Fibroblast of the aortic adventitia (primary cell): ENCODE results near the gene TMEM184B. TPM values are rescaled to one million over a fixed set of nuclear protein-coding genes. Genes with fewer than 3 reads are reported as not detected.

Source experiments
- DNase-seq: peaks from one replicate; pipeline ENCODE4 v3.0.0-alpha.2; 2010; ENCODE audit warnings: low read depth
- H3K4me3 ChIP-seq: 2 replicates; pipeline ENCODE4 v1.5.1; 2011; ENCODE audit warnings: low read depth, mild to moderate bottlenecking, control low read depth, low read length, moderate library complexity
- CTCF ChIP-seq: IDR thresholded peaks from 2 replicates; pipeline ENCODE4 v1.5.1; 2011; ENCODE audit warnings: mild to moderate bottlenecking, low read length, control low read depth, inconsistent platforms; ENCODE audit not compliant: insufficient read depth
- total RNA-seq: library from RNA; depleted of rRNA; stranded (reverse); fragments of >200 nt; gene quantifications from 2 replicates; pipeline ENCODE4 v1.2.3, GENCODE V29; 2012; ENCODE audit warnings: low replicate concordance

The TMEM184B gene
- total RNA-seq, 1 donor: 46.0 TPM

GRCh38 chr22:38259370-38259769, 13.4 kb downstream of the TMEM184B start:
- TF ChIP-seq CTCF: no peak
- no peak overlapping the region for H3K4me3 ChIP-seq
- DNase-seq: no peak

- DNase-seq: peak; percentile 82
- no peak for TF ChIP-seq CTCF
- H3K4me3 ChIP-seq: no peak overlapping the region
These were observed 13.9 kb downstream of the TMEM184B start for GRCh38 chr22:38258895-38259294.

GRCh38 chr22:38257650-38258250, 15.1 kb downstream of the TMEM184B start:
- TF ChIP-seq CTCF: no peak
- H3K4me3 ChIP-seq: peak overlapping the region; percentile 45
- DNase-seq: no peak

- DNase-seq: peak; percentile 82
- TF ChIP-seq CTCF: no peak
- H3K4me3 ChIP-seq: peak overlapping the region; percentile 45
These were observed 15.6 kb downstream of the TMEM184B start for GRCh38 chr22:38257181-38257580.

- no peak overlapping the region for H3K4me3 ChIP-seq
- TF ChIP-seq CTCF: no peak
- no peak for DNase-seq
These were observed 17.1 kb downstream of the TMEM184B start for GRCh38 chr22:38255697-38256096.

- no peak for DNase-seq
- H3K4me3 ChIP-seq: no peak overlapping the region
- no peak for TF ChIP-seq CTCF
These were observed 21.5 kb downstream of the TMEM184B start for GRCh38 chr22:38251341-38251692.

GRCh38 chr22:38250643-38251340, 22.0 kb downstream of the TMEM184B start:
- H3K4me3 ChIP-seq: no peak overlapping the region
- no peak for TF ChIP-seq CTCF
- DNase-seq: no peak
